Stimulated activated naive CD8-positive, alpha-beta T cell treated with anti-CD3 and anti-CD28 coated beads, Interleukin-15, amount 100 ng/mL, for 72 hours (primary cell): ENCODE measurements around the gene MAP3K8.
"Not testable (repeated sequence)": the region's sequence is repeated elsewhere in the genome, so short reads cannot be mapped to it uniquely, and the experiment has no call there.

Experiments used
- ATAC-seq: fragments of 150-1000 bp; cut with Tn5 transposase; 2 replicates; pipeline ENCODE4 v1.10.0; 2021; ENCODE audit warnings: mild to moderate bottlenecking, moderate library complexity
- DNase-seq, 2 donors: peaks; one replicate each; pipeline ENCODE4 v3.0.0; 2021 to 2022
- H3K27ac Mint-ChIP-seq, 2 donors: one replicate each; pipeline ENCODE4 v1.8.0; 2022; ENCODE audit warnings: mild to moderate bottlenecking in 2 of 2, mixed read lengths in 2 of 2, moderate library complexity in 2 of 2
- H3K27me3 Mint-ChIP-seq: one replicate; pipeline ENCODE4 v1.8.0; 2022; ENCODE audit warnings: mixed read lengths
- H3K4me1 Mint-ChIP-seq: one replicate; pipeline ENCODE4 v1.8.0; 2022; ENCODE audit warnings: mild to moderate bottlenecking, mixed read lengths
- H3K4me3 Mint-ChIP-seq, 2 donors: one replicate each; pipeline ENCODE4 v1.8.0; 2022; ENCODE audit warnings: mild to moderate bottlenecking in 2 of 2, mixed read lengths in 2 of 2, moderate library complexity in 1 of 2
- H3K9me3 Mint-ChIP-seq, 2 donors: one replicate each; pipeline ENCODE4 v1.8.0; 2022; ENCODE audit warnings: mixed read lengths in 2 of 2

MAP3K8 gene

DNA sequence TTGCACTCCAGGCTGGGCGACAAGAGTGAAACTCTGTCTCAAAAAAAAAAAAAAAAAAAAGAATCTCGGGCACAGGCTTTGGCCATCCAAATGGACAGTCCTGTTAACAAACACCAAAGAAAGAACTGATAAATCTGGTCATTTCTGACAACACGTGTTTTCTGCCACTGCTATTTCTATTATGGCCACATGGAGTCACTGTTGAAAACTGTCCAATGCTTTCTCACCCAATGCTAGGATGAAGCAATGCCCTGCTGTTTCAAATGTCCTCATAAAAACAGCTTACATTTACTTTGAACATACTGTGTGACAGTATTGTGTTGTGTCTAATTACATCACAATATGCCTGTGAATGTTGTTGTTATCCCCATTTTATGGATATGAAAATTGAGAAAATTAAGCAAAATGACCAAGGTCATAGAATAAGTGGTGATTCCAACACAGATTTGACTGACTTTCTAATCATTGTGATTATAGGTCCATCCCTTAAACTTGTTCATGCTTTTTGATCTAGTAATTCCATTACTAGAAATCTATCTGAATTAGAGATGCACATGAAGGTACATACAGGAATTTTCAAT, 19.9 kb upstream of the MAP3K8 start:
- Mint-ChIP-seq H3K9me3 (no peaks in the 10 kb centered on the region), H3K27ac (no peak overlapping the region), H3K27me3 (no peaks in the 10 kb centered on the region), H3K4me3 (no peak overlapping the region), H3K4me1 (peaks cover 25% of the 10 kb centered on the region)
- peak; percentile 60 for ATAC-seq
- DNase-seq: no peak

GRCh38 chr10:30415593-30415992, 18.4 kb upstream of the MAP3K8 start:
- Mint-ChIP-seq H3K4me3 (no peak overlapping the region), H3K27me3 (no peaks in the 10 kb centered on the region), H3K27ac (no peak overlapping the region), H3K4me1 (peaks cover 39% of the 10 kb centered on the region), H3K9me3 (no peaks in the 10 kb centered on the region)
- DNase-seq (no peak), ATAC-seq (no peak)

DNA sequence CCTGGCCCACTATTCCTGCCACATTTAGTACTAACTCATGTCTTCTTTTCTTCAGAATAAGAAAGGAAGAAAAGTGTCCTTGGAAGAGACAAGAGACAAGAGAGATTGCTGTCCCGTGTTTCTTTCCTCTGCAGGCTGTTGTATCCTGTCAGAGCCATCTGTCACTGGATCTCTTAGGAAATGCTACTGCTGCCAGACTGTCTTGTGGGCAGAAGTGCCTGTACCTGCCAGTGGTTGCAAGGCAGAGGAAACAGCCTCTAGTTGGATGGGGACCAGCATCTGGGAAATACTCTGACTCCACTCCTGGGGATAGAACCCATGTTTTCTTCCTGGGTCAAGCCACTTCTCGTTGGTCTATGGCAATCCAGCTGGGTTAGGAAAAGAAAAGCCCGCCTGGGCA, 16.7 kb upstream of the MAP3K8 start:
- ATAC-seq (no peak), DNase-seq (no peak)
- no peak overlapping the region for H3K4me3 Mint-ChIP-seq
- no peaks in the 10 kb centered on the region for H3K9me3 Mint-ChIP-seq
- H3K27ac Mint-ChIP-seq: peak overlapping the region in 1 of 2 donors; percentile 92
- no peaks in the 10 kb centered on the region for H3K27me3 Mint-ChIP-seq
- H3K4me1 Mint-ChIP-seq: peaks cover 43% of the 10 kb centered on the region

DNA sequence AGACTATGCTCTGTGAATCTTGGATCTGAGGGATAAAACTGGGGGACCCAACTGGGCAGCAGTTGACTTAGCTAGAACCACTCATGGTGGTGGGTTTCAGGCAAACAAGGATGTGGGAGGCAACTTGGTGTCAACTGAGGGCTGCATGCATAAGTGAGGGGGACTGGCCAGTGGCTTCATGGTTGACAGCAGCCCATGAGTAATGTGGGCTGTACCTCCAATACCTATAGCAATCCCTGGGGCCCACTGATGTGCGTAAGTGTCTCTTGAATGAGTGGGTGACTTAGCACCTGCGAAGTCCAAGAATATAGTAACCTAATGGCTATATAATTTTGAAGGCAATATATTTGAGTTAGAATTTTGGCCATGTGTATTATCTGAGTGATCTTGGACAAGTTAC, 13.7 kb upstream of the MAP3K8 start:
- H3K27ac Mint-ChIP-seq: no peak overlapping the region
- ATAC-seq (peak; percentile 62), DNase-seq (no peak)
- H3K4me3 Mint-ChIP-seq: peak overlapping the region; percentile 12 to 64
- no peaks in the 10 kb centered on the region for H3K9me3 Mint-ChIP-seq
- H3K27me3 Mint-ChIP-seq: no peaks in the 10 kb centered on the region
- H3K4me1 Mint-ChIP-seq: peaks cover 56% of the 10 kb centered on the region

GRCh38 chr10:30420766-30421165, 13.2 kb upstream of the MAP3K8 start:
- peak overlapping the region in 1 of 2 donors; percentile 40 for H3K27ac Mint-ChIP-seq
- H3K4me1 Mint-ChIP-seq: peaks cover 56% of the 10 kb centered on the region
- ATAC-seq (peak; percentile 22), DNase-seq (no peak)
- no peaks in the 10 kb centered on the region for H3K9me3 Mint-ChIP-seq
- H3K4me3 Mint-ChIP-seq: peak overlapping the region in 1 of 2 donors; percentile 71
- H3K27me3 Mint-ChIP-seq: no peaks in the 10 kb centered on the region

GRCh38 chr10:30422151-30422695, 11.8 kb upstream of the MAP3K8 start:
- Mint-ChIP-seq H3K27ac (peak overlapping the region in 1 of 2 donors; percentile 19), H3K27me3 (no peaks in the 10 kb centered on the region), H3K4me3 (peak overlapping the region in 1 of 2 donors; percentile 61), H3K4me1 (peaks cover 60% of the 10 kb centered on the region), H3K9me3 (no peaks in the 10 kb centered on the region)
- DNase-seq: peak in 1 of 2 donors; percentile 53
- peak; percentile 77 for ATAC-seq

GRCh38 chr10:30422981-30423654, 10.9 kb upstream of the MAP3K8 start:
- Mint-ChIP-seq H3K9me3 (no peaks in the 10 kb centered on the region), H3K27ac (peak overlapping the region in 1 of 2 donors; percentile 13), H3K4me3 (peak overlapping the region in 1 of 2 donors; percentile 71), H3K4me1 (peaks cover 60% of the 10 kb centered on the region), H3K27me3 (no peaks in the 10 kb centered on the region)
- DNase-seq: no peak
- no peak for ATAC-seq

DNA sequence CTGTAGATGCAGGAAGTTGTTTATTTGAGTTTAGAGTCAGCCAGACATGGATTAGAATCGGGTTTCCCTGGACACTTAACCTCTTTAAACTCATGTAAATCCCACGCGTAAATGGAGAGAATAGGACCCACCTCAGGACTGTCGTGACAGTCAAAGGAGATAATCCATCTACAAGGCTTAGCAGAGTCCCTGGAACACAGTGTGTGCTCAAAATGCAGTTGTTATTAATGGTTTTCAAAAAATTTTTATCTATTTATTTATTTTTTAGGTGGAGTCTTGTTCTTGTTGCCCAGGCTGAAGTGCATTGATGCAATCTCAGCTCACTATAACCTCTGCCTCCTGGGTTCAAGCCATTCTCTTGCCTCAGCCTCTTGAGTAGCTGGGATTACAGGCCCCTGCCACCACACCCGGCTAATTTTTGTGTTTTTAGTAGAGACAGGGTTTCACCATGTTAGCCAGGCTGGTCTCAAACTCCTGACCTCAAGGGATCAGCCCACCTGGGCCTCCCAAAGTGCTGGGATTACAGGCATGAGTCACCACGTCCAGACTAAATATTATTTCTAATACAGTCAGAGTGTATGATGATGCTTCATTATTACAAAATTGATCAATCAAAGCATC, 10.2 kb upstream of the MAP3K8 start:
- not testable (repeated sequence) for H3K27me3 Mint-ChIP-seq, H3K9me3 Mint-ChIP-seq, DNase-seq, ATAC-seq
- peaks cover 58% of the 10 kb centered on the region for H3K4me1 Mint-ChIP-seq
- peak overlapping the region in 1 of 2 donors; percentile 71 for H3K4me3 Mint-ChIP-seq
- peak overlapping the region in 1 of 2 donors; percentile 13 for H3K27ac Mint-ChIP-seq

GRCh38 chr10:30425336-30426075, 8.5 kb upstream of the MAP3K8 start:
- Mint-ChIP-seq H3K27me3 (no peaks in the 10 kb centered on the region), H3K27ac (no peak overlapping the region), H3K4me1 (peaks cover 40% of the 10 kb centered on the region), H3K9me3 (no peaks in the 10 kb centered on the region), H3K4me3 (no peak overlapping the region)
- no peak for DNase-seq
- ATAC-seq: no peak

DNA sequence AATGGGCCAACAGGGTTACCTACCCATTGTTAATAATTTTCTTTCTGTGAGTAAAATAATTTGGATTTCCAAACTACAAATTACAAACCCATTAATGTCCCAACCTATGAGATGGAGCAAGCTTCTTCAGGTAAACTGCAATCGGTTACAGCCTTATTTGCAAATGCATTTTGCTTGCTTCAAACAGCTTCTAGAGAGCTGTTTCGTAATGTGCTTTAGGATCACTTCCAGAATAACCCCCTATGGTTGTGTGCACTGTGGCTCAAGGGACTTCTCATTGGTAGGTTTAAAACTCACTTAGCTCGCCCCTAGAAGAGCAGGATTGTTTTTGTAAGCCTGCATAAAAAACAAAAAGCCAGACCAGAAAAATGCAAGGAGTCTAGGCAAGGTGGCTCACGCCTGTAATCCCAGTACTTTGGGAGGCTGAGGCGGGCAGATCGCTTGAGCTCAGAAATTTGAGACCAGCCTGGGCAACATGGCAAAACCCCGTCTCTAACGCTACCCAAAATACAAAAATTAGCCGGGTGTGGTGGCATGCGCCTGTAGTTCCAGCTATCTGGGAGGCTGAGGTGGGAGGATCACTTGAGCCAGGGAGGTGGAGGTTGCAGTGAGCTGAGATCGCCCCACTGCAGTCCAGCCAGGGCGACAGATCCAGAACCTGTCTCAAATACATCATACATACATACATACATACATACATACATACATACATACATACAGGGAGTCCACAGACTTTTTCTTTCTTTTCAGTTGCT, 3.3 kb upstream of the MAP3K8 start:
- Mint-ChIP-seq H3K9me3 (no peaks in the 10 kb centered on the region), H3K4me1 (peaks cover 51% of the 10 kb centered on the region), H3K4me3 (no peak overlapping the region), H3K27me3 (no peaks in the 10 kb centered on the region), H3K27ac (no peak overlapping the region)
- DNase-seq (no peak), ATAC-seq (no peak)

DNA sequence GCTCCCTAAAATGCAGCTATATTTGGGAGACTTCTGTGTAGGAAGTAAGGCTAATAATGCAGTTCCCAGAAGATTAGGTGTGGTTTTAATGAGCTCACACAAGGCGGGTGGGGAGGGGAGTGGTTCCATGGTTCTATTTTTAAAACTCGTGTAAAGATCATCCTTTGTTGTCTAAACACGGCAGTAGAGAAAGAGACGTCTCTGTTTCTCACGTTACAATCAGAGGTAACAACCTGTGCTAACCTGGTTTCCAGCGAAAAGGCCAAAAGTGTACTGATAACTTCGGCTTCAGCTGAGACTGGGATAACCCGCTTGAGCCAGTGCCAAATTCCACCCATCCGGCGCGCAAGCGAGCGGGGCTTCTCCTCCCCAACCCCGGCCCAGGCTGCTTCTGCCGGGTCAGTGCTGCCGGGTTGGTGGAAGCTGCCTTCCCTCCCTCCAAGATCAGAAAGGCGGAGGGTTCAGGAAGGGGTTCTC, 2.5 kb upstream of the MAP3K8 start:
- Mint-ChIP-seq H3K27me3 (no peaks in the 10 kb centered on the region), H3K4me3 (no peak overlapping the region), H3K4me1 (peaks cover 59% of the 10 kb centered on the region), H3K9me3 (no peaks in the 10 kb centered on the region), H3K27ac (no peak overlapping the region)
- DNase-seq (no peak), ATAC-seq (no peak)

GRCh38 chr10:30432622-30433305, 1.2 kb upstream of the MAP3K8 start:
- ATAC-seq: peak; percentile 3
- Mint-ChIP-seq H3K9me3 (no peaks in the 10 kb centered on the region), H3K27ac (peak overlapping the region; percentile 50 to 93), H3K4me1 (peaks cover 62% of the 10 kb centered on the region), H3K27me3 (no peaks in the 10 kb centered on the region), H3K4me3 (peak overlapping the region; percentile 90 to 95)
- DNase-seq: no peak

DNA sequence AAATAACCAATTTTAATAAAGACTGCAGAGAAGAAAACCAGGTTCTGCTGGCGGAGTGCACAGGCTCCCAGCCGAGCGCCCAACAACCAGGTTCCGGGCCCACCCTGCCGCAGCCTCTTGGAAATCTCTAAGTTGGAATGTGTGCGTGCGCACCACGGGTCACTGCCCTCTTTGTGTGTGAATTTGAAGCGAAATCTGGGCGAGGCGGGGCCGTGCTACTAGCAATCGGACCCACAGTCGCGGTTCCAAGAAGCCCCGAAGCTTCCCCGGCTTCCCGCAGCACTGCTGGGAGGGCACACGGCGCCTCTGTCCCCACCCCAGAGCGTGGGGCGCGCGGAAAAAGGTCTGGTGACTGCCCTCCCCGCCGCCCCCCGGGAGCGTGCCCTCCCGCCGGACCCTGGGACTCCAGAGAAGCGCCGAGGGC, 666 bp upstream of the MAP3K8 start:
- peaks cover 62% of the 10 kb centered on the region for H3K4me1 Mint-ChIP-seq
- peak overlapping the region; percentile 50 to 93 for H3K27ac Mint-ChIP-seq
- H3K9me3 Mint-ChIP-seq: no peaks in the 10 kb centered on the region
- H3K4me3 Mint-ChIP-seq: peak overlapping the region; percentile 90 to 95
- DNase-seq: peak in 1 of 2 donors; percentile 67
- no peaks in the 10 kb centered on the region for H3K27me3 Mint-ChIP-seq
- ATAC-seq: peak; percentile 29
